HepG2 (cell line): ENCODE data around the gene UNKL.

Experiments used
- CREBL2 ChIP-seq: sonication (generic); formaldehyde crosslinking; IDR thresholded peaks from 2 replicates; pipeline ENCODE4 v1.8.1; 2023; ENCODE audit warnings: missing genetic modification reagents, mild to moderate bottlenecking, borderline replicate concordance
- FOXO4 ChIP-seq: sonication (generic); formaldehyde crosslinking; conservative IDR thresholded peaks from 2 replicates; pipeline ENCODE4 v1.8.1; 2023; ENCODE audit warnings: missing genetic modification reagents
- SRSF1 ChIP-seq: fragments of 200-400 bp; formaldehyde crosslinking; optimal IDR thresholded peaks from 2 replicates; pipeline ENCODE3; 2017; ENCODE audit warnings: mild to moderate bottlenecking, low read depth, low read length, moderate library complexity
- USF2 ChIP-seq, 2 experiments: sonication (generic) in 1 of 2; formaldehyde crosslinking in 1 of 2; IDR thresholded peaks; 2 replicates each; pipeline versions ENCODE4 v1.5.1 to v1.6.1; 2011 to 2020; ENCODE audit warnings: borderline replicate concordance in 1 of 2, low read depth in 1 of 2, low read length in 1 of 2, mild to moderate bottlenecking in 1 of 2, missing genetic modification reagents in 1 of 2, moderate library complexity in 1 of 2
- ZNF761 ChIP-seq: sonication (generic); formaldehyde crosslinking; conservative IDR thresholded peaks from 2 replicates; pipeline ENCODE4 v1.4.0; 2020; ENCODE audit warnings: mild to moderate bottlenecking, missing genetic modification reagents
- TF ChIP-seq, protein P1 (sequence below): sonication (generic); formaldehyde crosslinking; IDR thresholded peaks from 2 replicates; pipeline ENCODE4 v1.4.0; 2020; ENCODE audit warnings: missing genetic modification reagents

DNA sequence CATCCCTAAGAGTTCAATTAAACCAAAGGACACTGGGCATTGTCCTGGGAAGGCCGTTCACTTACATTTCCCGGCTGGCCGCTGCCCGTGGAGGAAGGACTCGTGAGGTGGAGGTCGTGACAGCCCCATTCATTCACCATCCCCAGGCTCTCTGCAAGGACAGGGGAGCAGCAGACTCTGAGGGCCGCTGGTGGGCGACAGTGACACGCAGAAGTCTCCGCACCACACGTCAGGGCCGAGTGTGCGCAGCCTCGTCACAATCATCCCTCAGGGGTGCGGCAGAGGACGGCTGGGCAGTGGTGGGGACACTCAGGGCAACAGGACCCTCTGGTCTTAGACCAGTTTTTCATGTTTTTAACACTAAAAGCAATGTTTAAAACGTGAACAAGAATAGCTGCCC is 21.7 kb downstream of the UNKL start:
- TF ChIP-seq, protein P1, sequence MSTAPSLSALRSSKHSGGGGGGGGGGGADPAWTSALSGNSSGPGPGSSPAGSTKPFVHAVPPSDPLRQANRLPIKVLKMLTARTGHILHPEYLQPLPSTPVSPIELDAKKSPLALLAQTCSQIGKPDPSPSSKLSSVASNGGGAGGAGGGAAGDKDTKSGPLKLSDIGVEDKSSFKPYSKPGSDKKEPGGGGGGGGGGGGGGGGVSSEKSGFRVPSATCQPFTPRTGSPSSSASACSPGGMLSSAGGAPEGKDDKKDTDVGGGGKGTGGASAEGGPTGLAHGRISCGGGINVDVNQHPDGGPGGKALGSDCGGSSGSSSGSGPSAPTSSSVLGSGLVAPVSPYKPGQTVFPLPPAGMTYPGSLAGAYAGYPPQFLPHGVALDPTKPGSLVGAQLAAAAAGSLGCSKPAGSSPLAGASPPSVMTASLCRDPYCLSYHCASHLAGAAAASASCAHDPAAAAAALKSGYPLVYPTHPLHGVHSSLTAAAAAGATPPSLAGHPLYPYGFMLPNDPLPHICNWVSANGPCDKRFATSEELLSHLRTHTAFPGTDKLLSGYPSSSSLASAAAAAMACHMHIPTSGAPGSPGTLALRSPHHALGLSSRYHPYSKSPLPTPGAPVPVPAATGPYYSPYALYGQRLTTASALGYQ (CRISPR knock-in tag): no peak
- TF ChIP-seq ZNF761 (CRISPR knock-in tag): no peak
- TF ChIP-seq USF2 (IDR thresholded peaks at IDR 0.05; ENCODE audit: low read depth, low read length): no peak
- no peak for TF ChIP-seq USF2 (CRISPR knock-in tag; IDR thresholded peaks at IDR 0.05; ENCODE audit: borderline replicate concordance)
- TF ChIP-seq FOXO4 (CRISPR knock-in tag): no peak
- no peak for TF ChIP-seq SRSF1
- TF ChIP-seq CREBL2 (CRISPR knock-in tag): no peak
